ENCODE measurements around the gene NRXN3.

Gene NRXN3

DNA sequence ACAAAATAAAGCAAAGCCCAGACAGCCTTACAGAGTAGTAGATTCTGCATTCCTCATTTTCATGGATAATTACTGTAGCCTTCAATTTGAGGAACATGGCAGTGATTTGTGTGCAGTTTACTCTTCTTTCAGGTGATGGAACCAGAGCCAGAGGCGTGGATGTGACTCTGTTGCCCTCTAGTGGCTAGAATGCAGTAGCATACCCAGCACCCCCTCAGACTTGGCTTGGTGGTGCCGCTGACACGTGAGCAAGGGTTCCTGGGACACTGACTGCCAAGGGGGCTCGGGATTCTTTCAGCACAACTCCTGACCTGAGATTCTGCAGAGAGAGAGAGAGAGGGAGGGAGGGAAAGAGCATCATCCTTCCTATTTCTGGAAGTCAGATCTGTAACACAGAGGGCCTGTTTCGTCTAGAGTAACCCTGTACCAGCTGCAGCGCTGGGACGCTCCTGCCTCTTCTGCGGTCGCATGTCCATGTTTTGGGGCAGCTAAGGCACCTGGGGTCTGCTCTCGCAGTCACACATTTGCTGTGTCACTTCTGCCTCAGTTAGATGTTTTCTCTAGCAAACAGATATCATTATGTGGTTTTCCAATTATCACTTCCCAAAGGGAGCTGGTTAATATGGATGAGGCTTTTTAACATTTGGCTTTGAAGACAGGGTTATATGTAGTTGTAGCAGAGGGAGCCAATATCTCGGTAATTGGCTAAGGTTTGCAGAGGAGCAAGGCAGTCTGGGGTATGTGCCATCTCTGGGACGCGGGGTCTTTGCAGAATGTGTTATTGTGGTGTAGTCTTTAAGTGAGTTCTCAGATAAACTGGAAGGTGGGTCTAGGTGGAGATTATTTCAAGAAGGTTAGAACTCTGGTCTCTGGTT is 428.1 kb downstream of the NRXN3 start:
- peak; percentile 26 for DNase-seq

DNA sequence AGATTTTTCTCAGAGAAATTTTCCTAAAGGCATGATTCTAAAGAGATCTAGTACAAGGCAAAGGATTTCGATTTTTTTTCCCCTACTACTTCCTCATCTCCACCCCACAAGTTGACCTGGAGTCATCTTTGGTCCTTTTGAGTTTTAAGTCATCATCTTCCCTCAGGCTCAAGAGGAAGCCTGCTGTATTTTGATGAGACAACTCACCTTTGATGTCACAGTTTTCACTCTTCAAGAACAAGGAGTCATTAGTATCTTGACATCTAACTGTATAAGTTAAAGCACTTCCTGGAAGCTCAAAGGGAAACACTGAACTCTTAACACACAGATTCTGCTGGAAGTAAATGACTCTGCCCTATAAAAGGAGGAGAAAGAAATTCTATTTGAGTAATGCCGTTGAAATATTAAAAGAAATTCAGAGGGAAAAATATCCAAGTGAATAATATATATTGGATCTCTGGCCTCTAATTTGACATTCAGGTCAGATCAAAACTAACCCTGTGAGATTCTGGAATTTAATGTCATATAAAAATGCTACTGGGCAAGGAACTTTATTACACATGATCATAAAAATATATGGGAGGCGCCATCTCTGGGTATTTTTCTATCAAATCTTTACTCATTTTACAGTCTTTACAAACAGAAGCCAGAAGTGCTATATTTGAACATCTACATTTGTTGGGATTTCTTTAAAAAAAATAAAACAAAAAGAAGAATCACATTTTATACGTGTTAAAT is 435.0 kb downstream of the NRXN3 start:
- DNase-seq = no peak

DNA sequence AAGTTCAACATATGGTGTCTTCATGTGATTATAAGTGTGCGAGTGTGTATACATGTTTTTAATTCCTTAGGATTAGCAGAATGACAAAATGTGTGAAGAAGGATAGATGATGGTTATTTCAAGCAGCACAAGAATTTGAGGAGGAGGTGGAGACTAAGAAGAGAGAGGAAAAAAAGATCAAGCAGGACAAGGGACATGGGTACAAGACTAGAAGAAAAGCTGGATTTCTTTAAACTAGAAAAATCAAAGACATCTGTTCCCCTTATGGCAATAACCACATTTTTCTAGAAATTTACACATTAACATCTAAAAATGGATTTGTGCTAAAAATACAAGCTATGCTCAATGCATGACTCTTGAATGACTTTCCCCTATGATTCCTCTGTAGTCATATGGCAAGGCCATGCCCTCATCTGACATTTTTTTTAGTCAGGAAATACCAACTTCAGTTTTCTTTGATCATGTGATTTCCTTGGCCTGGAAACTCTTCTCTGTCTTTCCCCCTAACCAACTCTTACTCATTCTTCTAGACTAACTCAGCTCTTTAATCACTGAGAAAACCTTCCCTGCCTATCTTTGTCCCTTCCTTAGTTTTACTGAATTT is 435.8 kb downstream of the NRXN3 start:
- DNase-seq = no peak

DNA sequence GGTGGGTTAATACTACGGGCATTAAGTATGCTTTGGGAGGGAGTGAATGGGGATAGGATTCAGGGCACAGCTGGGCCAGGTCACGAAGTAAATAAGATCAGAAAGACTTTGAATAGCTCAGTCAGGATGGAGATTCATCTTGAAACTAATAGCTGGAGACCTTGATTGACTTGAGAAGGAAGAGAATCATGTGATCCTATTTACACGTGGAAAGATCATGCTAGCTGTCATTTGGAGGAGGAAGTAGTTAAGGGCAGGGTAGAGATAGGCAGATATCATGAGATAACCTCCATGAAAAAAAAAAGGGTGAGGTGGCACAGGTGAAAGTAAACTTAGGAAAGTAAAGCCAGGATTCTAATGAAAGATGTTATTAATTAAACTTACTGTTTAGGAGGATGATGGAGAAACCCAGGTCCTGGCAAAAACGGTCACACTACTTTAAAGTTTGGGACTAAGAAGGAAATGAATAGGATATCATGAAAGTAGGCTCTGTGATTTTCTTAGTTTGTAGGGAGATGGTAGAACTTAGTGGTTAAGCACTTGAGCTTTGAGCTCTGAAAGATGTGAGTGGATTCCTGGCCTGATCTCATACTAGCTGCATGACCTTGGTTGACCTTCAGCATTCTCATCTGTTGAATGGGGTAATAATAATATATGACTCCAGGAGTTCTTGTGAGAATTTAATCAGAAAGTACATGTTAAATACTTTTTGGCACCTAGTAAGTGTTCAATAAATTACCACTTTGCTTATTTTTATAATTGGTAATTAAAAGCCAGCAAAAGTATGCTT is 439.0 kb downstream of the NRXN3 start:
- DNase-seq = no peak

DNA sequence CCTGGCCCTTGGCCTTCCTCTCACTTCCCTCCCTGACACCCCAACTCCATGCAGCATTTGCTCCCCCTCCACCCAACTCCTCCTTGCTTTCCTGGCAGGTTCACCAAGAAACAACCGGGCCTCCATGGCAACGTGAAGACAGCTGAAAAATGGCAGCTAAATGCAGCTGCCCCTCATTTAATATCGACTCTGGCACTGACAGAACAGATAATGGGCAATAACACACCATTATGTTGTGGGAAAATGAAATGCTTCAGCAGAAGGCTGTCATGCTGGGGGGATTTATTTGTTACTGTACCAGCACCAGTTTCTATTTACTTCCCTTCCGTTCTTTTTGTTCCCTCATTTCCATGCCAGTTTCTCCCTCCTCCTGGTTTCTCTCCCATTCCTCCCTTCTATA is 440.8 kb downstream of the NRXN3 start:
- no peak for DNase-seq

DNA sequence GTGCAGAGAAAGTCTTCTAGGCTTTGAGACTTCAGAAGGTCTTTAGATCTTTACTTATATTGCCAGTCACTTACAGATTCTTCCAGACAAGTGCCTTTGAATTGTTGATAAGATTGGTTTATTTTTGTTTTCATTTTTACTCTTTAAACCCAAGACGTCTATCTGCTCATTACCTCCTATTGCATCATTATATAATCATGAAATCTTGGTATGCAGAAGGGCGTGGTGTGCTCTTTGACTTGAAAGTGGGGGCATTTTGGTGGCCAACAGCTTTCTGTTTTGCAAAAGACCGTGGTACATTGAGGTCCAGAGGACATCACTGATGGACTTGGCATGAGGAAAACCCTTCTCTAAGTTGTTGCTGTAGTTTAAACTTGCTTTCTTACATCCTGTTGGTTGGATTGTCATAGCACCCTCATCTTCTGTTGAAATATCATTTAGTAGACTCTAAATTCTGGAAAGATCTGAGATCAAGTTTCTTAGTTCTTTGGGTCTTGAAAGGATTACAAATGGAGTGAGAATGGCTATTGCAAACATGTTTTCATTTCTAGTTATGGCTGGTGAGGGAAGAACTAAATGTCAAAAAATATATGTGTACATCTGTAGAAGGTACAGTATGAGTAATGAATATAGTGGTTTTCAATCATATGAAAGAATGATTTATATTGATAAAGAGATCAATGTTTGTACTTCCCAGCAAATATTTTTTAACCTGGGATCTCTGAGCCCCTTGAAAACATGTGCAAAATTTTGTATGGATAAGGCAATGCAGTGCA is 441.8 kb downstream of the NRXN3 start:
- no peak for DNase-seq

DNA sequence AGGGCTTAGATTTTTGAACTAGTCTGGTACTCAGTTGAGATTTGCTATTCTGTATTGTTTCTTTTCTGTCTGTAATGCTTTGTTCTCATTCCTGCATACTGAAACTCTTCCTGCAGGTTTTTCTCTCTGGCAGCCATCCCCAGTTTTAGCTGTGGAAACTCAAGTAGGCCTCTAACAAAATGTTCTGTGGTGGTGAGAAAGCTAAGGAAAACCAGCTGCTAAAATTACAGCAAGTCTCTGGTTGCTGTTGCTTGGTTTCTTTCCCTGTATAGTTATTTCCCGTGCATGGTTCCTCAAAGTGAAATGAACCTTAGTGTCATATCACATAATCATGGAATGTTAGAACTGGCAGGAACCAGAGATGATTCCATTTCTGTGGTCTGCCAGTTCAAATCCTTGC is 442.5 kb downstream of the NRXN3 start:
- DNase-seq = no peak

DNA sequence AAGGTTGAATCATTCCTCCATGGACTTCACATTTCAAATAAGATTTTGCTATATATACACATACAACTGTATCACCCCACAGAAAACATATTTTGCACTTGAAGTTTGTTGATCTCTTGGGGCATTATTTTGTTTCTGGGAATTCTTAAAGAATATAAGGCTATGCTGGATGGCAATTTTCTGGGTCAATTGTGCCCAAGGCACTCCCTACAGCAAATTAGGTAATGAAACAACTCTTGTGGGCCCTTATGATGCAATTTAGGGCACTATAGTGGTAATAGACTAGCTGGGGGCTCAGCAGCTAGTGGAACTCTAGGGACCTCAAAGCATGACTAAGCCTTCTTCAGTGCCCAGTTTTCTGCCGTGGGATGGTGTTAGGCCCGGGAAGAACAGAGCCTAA is 444.4 kb downstream of the NRXN3 start:
- DNase-seq = no peak

DNA sequence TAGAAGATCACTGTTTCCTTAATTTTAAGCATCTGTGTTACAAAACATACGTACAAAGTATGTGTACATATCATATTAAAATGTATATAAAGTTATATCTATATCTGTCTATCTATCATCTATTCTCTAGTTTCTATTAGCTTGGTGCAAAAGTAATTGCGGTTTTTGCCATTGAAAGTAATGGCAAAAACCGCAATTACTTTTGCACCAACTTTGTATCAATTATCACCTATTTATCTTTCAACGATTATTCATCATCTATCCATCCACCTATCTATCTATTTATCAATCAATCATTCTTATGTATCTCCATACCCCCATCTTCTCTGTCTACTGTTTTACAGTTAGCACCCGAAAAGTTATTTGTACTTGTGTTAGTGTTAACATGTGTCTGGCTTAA is 447.6 kb downstream of the NRXN3 start:
- DNase-seq = no peak

DNA sequence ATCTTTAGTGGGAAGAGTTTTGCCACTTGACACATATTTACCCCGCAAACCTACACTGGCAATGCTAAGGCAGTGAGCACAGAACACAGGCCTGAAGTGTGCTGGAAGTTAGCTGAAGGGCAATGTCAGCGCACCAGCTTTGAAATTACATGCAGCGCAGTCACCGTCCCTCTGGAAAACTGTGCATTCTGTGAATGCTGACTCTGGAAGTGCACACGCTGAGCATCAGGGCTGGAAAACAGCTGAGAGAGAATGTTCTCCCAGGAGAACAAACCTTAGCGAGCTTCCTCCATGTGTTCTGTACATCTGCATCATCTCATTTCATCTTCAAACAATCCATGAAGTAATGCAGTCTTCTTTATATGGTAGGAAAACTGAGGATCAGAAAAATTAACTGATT is 448.2 kb downstream of the NRXN3 start:
- no peak for DNase-seq

DNA sequence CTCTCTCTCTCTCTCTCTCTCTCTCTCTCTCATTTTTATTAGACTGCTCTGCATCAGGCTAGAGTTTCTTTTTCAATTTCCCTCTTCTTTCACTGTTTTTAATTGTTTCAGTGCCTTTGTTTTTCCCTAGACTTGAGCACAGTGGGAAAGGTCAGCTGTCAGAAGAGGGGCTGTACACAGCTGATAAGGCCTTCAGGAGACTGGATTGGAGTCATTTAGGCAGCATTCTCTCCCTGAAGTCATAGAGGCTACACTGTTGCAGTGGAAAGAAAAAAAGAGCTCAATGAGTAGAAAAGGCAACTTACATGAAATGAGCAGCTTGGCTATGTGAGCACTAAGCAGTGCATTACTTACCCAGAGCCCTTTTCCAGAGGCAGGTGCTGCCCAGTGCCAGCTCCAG is 456.9 kb downstream of the NRXN3 start:
- DNase-seq = no peak

DNA sequence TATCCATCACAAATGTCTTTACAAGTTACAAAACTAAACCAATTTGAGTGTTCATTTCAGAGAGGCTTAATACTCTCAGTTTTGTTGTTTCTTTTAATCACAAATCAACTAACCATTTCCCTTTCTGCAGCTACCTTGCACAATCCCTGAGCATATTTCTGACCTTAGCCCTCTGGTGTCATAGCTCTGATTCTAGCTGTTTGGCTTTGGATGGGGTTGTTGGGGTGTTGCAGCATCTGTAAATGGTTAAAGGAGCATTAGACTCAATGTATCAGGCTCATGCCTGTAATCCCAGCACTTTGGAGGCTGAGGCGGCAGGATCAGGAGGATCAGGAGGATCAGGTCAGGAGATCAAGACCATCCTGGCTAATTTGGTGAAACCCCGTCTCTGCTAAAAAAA is 461.4 kb downstream of the NRXN3 start:
- DNase-seq = no peak

DNA sequence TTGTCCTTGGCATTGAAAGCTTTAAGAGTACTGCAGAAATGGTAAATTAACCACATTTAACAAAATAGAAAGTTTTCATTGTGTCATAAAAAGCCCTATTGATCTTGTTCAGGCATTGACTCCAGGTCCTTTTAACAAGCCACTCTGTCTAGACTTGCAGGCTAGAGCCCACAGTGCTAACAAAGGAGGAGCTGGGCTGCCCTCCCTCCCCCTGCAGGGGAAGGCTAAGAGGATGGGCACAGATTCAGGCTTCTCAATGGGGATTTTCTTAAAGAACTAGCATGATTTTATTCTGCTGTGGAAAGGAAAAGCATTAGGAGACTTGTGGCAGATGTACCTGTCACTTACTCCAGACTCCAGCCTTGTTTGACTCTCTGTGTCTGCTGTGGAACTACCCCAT is 463.6 kb downstream of the NRXN3 start:
- DNase-seq = no peak

DNA sequence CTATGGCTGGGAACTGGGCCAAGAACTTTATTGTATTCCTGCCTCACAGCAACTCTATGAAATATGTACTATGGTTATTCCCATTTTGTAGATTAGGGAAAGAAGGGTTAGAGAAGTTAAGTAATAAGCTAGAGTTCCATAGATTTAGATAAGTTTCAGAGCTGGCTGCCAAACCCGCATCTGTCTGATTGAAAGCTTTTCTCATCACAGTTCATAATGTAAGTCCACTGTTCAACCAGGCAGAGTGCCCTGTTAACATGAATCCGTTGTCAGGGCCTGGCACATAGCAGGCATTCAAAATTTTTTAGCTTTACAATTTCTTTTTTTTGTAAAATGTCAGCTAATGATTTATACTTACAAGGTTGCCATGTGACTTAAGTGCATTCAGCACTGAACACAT is 467.3 kb downstream of the NRXN3 start:
- DNase-seq = no peak

DNA sequence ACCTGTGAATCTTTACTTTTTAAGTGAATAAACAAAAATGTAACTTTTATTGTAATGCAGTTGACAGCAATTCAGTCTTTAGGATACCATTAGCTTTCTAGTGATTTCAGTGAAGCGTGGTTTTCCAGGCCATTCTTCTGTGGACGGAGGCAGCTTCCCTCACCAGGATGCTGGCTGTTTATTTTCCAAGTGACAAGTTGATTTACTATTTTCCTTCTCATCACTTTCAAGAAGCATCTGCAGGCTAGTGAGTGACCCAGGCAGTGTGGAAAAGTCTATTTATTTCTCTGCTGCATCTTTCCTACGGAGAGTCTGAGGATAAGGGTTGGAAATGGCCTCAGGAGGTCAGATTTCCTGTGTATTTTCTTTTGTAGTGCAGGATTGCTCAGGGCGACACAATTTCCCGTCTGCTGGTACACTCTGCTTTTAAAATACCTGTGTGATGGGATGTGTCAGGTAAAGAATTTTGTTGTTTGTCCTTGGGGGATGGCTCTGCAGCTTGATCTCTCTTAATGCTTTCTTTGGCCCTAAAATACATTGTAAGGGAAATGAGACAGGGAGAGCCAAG is 467.8 kb downstream of the NRXN3 start:
- no peak for DNase-seq

DNA sequence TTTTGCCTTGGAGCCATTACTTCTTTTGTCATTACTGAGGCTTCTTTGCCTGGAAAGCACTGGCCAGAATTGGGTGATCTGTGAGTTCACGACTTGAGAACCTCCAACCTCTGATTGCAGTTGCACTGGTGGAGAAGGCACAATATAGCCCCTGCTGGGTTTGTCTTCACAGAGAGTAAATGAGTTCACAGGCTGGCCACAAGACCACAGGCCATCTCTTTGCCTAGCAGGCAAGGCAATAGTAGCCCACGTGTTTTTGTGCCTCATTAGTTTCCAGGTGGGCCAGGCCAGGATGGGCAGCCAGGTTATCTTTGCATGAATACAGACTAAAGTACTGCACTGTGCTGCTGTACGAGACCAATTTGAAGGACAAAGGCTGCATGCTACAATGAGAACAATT is 468.8 kb downstream of the NRXN3 start:
- DNase-seq = no peak

DNA sequence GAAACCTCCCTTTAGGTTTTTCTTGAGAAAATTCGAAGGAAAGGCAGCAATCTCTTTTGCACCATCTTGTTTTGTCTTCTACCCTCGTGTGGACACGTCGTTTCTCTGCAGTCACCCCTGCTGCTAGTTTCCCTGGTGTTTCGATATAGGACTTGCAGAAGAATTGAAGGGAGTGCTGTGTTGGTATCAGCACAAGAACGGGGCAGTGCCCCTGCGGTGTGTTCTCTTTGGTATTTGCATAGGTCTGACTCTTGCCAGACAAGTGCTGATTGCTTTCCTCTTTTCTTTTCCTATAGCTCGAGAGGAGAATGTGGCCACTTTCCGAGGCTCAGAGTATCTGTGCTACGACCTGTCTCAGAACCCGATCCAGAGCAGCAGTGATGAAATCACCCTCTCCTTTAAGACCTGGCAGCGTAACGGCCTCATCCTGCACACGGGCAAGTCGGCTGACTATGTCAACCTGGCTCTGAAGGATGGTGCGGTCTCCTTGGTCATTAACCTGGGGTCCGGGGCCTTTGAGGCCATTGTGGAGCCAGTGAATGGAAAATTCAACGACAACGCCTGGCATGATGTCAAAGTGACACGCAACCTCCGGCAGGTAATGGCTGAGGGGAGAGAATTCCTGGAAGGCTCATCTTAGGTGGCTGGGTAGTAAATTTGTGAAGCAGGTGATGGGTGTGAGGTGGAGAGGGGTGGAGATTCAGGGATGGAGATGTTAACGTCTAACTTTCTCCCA is 474.8 kb downstream of the NRXN3 start:
- no peak for DNase-seq

DNA sequence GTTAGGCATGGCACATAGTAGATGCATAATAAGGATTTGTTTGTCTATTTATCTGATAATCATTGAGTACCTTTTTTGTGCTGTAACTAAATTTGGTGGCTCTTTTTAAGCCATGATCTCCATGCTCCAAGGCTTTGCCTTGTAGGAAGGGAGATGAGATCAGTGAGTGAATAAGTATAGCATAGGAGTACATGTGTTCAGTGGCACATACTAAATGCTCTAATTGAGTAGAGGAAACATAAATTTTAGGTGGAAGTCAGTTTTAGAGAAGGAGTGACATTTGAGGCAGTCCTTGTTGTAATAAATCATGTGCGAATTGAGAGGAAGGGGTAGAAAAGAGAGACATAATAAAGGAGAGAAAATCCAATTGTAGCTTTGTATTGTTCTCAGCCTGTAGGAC is 482.6 kb downstream of the NRXN3 start:
- DNase-seq = no peak

DNA sequence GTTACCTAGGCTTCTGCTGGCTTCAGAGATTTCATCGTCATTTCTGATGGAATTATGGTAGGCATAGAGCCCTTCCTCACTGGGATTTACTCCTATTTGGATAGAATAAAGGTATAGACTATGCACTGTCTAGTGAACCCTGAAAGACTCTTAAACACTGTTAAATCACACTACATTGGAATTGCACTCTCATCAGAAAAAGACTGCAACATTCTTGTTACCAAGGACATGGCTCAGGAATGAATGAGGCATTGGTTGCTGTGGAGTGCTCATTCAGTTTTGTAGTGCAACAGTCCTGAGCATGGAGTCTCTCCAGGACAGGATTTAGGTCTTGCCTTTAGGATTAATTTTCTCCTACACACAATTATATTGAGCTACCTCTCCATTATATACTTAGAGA is 483.0 kb downstream of the NRXN3 start:
- no peak for DNase-seq

DNA sequence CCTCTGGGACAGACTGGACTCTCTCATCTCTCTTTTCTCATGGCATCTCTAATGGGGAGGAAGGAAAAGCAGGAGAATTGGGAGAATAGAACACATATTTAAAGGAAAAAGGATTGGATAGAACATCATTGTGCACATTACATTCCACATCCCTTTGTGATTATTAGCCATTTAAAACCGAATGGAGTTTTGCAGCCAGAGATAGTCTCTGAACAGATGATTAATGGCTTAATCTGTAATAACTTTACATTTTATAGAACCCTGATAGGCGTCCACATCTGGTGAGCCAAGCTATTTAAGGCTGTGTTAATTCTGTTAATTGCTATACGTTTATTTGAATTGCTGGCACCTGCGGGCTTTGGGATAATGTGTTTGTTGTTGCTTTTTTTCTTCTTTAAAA is 487.3 kb downstream of the NRXN3 start:
- DNase-seq = no peak

DNA sequence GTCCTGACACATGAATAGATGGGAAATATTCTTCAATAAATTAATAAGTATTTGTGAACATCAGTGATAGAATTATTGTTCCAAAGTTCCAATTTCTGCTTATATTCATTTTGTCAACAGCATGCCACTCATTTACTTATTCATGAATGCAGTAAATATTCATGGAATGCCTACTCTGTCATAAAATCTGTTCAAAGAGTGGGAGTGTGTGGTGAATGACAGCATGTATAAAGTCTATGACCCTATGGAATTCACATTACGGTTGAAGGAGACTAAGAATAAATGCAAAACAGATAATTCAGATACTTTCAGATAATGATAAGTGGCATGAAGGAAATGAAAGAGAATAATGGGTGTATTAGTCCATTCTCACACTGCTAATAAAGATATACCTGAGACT is 494.7 kb downstream of the NRXN3 start:
- no peak for DNase-seq

Data from NCI-H2029 (cell line).